Esophagus squamous epithelium (tissue), 4 donors: ENCODE results near the gene ZYX.

Source experiments
- CTCF ChIP-seq, 6 experiments: fragments of 450-650 bp in 4 of 6; fragments of 200-600 bp in 2 of 6; sonication (generic) in 2 of 6; IDR thresholded peaks; one replicate each; pipeline ENCODE4 v1.5.1; 2016 to 2019; ENCODE audit warnings: antibody characterized with exemption in 6 of 6, mild to moderate bottlenecking in 4 of 6, moderate library complexity in 4 of 6
- POLR2A ChIP-seq, 4 donors: fragments of 450-650 bp; IDR thresholded peaks; one replicate each; pipeline ENCODE4 v1.6.1; 2017; ENCODE audit warnings: antibody characterized with exemption in 4 of 4, mild to moderate bottlenecking in 4 of 4, moderate library complexity in 3 of 4

- TF ChIP-seq CTCF (IDR thresholded peaks at IDR 0.05) (no peak), POLR2A (IDR thresholded peaks at IDR 0.05) (no peak)
Observed at GRCh38 chr7:143408252-143408685, 27.1 kb downstream of the ZYX start.
